Testis (tissue), 2 donors: ENCODE data around the gene DPP10.

ENCODE experiments used
- POLR2A ChIP-seq: fragments of 450-650 bp; IDR thresholded peaks from one replicate; pipeline ENCODE4 v1.6.1; 2017; ENCODE audit warnings: antibody characterized with exemption, mild to moderate bottlenecking, moderate library complexity
- TF ChIP-seq, protein P1 (sequence below), 3 experiments: fragments of 450-650 bp in 2 of 3; fragments of 200-600 bp in 1 of 3; sonication (generic) in 1 of 3; IDR thresholded peaks; one replicate each; pipeline ENCODE4 v1.5.1; 2016 to 2019; ENCODE audit warnings: antibody characterized with exemption in 3 of 3, mild to moderate bottlenecking in 2 of 3, moderate library complexity in 1 of 3

DNA sequence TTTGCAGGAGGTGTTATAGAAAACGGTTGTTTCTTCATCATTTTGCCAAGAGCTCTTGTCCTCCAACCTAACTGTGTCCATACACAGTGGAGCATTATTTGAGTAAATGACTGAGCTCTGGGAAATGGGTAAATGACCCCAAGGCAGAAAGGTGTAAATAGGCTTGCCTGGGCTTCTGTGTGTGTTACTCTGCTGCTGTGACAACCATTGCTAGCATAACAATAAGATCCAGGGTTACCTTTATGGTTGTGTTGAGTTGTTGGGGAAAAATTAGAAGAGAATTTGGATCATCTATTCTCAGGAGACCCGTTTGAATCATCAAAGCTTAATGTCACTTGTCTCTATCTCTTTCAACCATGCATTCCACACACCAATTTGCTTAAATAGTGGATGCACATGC, 672.7 kb downstream of the DPP10 start:
- TF ChIP-seq POLR2A: no peak
- TF ChIP-seq, protein P1, sequence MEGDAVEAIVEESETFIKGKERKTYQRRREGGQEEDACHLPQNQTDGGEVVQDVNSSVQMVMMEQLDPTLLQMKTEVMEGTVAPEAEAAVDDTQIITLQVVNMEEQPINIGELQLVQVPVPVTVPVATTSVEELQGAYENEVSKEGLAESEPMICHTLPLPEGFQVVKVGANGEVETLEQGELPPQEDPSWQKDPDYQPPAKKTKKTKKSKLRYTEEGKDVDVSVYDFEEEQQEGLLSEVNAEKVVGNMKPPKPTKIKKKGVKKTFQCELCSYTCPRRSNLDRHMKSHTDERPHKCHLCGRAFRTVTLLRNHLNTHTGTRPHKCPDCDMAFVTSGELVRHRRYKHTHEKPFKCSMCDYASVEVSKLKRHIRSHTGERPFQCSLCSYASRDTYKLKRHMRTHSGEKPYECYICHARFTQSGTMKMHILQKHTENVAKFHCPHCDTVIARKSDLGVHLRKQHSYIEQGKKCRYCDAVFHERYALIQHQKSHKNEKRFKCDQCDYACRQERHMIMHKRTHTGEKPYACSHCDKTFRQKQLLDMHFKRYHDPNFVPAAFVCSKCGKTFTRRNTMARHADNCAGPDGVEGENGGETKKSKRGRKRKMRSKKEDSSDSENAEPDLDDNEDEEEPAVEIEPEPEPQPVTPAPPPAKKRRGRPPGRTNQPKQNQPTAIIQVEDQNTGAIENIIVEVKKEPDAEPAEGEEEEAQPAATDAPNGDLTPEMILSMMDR (IDR thresholded peaks at IDR 0.05): no peak
